Measurements from ENCODE around the gene TRIM65.

- TF ChIP-seq CTCF (IDR thresholded peaks at IDR 0.05) = no peak
- TF ChIP-seq POLR2A (IDR thresholded peaks at IDR 0.05) = no peak
These were observed 56.0 kb downstream of the TRIM65 start for GRCh38 chr17:75840799-75841164.
